Suppressor macrophage treated with lipopolysaccharide for 1 hour (primary cell): ENCODE measurements around the gene PDPK1.

Source experiments
- DNase-seq, 3 donors: peaks; one replicate each; pipeline ENCODE4 v3.0.0-alpha.2; 2020 to 2022

The PDPK1 gene

GRCh38 chr16:2507665-2508064 lies 30.2 kb upstream of the PDPK1 start:
- DNase-seq, result peak; percentile 80 to 84 (median 83)

GRCh38 chr16:2508722-2509400 lies 29.0 kb upstream of the PDPK1 start:
- no peak for DNase-seq

- peak; percentile 46 to 76 (median 54) for DNase-seq
These were observed 26.6 kb upstream of the PDPK1 start for GRCh38 chr16:2511128-2511800.

GRCh38 chr16:2511996-2512734 lies 25.7 kb upstream of the PDPK1 start:
- DNase-seq, result no peak

GRCh38 chr16:2512735-2513404 lies 25.0 kb upstream of the PDPK1 start:
- no peak for DNase-seq

- DNase-seq, result peak; percentile 94 to 97 (median 96)
These were observed 24.2 kb upstream of the PDPK1 start, which contains the start of gene ATP6V0C for GRCh38 chr16:2513405-2514332. Gene ATP6V0C (plus strand): TSS chr16:2513952. CDS start chr16:2514104, 152 bp downstream.

- peak; percentile 31 to 55 (median 48) for DNase-seq
These were observed 23.3 kb upstream of the PDPK1 start for GRCh38 chr16:2514333-2515179.

- DNase-seq, result peak; percentile 38 to 54 (median 51)
These were observed 22.5 kb upstream of the PDPK1 start for GRCh38 chr16:2515180-2515851.

- DNase-seq, result peak; percentile 72 to 77 (median 76)
These were observed 21.2 kb upstream of the PDPK1 start for GRCh38 chr16:2516391-2517240.

- no peak for DNase-seq
These were observed 19.7 kb upstream of the PDPK1 start for GRCh38 chr16:2517954-2518605.

- DNase-seq, result no peak
These were observed 18.8 kb upstream of the PDPK1 start for GRCh38 chr16:2518823-2519710.

- no peak for DNase-seq
These were observed 18.1 kb upstream of the PDPK1 start for GRCh38 chr16:2519711-2520080.

GRCh38 chr16:2520097-2520783 lies 17.6 kb upstream of the PDPK1 start, which contains the start of gene AMDHD2:
Gene AMDHD2 (plus strand): TSS chr16:2520371. CDS start chr16:2520459, 88 bp downstream.
- DNase-seq, result peak; percentile 94 to 98 (median 97)

GRCh38 chr16:2520784-2521531 lies 16.9 kb upstream of the PDPK1 start:
- DNase-seq, result peak; percentile 42 to 67 (median 43)

GRCh38 chr16:2523801-2524231 lies 14.0 kb upstream of the PDPK1 start:
- DNase-seq, result no peak

GRCh38 chr16:2524339-2524938 lies 13.4 kb upstream of the PDPK1 start:
- DNase-seq, result no peak
